ENCODE results near the gene EFL1.

- TF ChIP-seq POLR2A (IDR thresholded peaks at IDR 0.05) = no peak
- TF ChIP-seq CTCF (IDR thresholded peaks at IDR 0.05 in 4 of 5, conservative IDR thresholded peaks at IDR 0.05 in 1 of 5) = no peak
Measured at GRCh38 chr15:82105451-82106215, 156.9 kb downstream of the EFL1 start.

Measured in gastrocnemius medialis (tissue), 4 donors.